Measurements from ENCODE around the gene RNF145.
"Not testable (repeated sequence)": the region's sequence is repeated elsewhere in the genome, so short reads cannot be mapped to it uniquely, and the experiment has no call there.

The RNF145 gene

GRCh38 chr5:159135896-159136531 is 73.3 kb downstream of the RNF145 start:
- no peaks in the 10 kb centered on the region for H3K4me1 Mint-ChIP-seq (ENCODE audit: low read depth)
- H3K4me3 Mint-ChIP-seq = no peak overlapping the region
- peaks cover 4% of the 10 kb centered on the region for H3K27me3 Mint-ChIP-seq
- H3K9me3 Mint-ChIP-seq (ENCODE audit: low read depth) = no peaks in the 10 kb centered on the region
- no peaks in the 10 kb centered on the region for H3K36me3 Mint-ChIP-seq
- H3K27ac Mint-ChIP-seq = no peak overlapping the region

DNA sequence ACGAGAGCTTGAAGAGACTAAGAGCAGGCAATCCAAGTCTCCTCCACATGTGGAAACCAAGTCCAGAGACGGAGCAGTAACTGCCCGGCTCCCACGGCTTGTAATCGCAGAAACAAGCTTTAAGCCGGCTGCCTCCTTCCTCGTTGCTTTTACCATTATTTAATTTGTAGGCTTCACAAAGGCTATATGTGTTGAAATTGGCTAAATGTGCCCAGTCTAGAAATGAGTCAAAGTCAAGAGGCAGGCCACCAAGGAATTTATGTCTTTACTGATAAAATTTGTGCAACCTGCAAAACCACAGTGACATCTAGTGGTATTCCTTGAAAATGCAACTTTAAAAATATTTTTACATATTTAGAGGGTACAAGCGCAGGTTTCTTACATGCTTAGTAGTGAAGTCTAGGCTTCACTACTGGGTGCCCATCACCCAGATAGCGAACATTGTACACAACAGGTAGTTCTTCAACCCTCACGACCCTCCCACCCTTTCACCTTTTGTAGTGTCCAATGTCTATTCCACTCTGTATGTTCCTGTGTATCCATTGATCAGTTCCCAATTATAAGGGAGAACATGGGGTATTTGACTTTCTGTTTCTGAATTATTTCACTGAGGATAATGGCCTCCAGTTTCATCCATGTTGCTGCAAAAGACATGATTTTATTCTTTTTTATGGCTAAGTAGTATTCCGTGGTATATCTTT is 76.2 kb downstream of the RNF145 start:
- Mint-ChIP-seq H3K4me1 (ENCODE audit: low read depth) (no peaks in the 10 kb centered on the region), H3K9me3 (ENCODE audit: low read depth) (no peaks in the 10 kb centered on the region), H3K4me3 (no peak overlapping the region), H3K27ac (no peak overlapping the region), H3K27me3 (no peaks in the 10 kb centered on the region), H3K36me3 (no peaks in the 10 kb centered on the region)

DNA sequence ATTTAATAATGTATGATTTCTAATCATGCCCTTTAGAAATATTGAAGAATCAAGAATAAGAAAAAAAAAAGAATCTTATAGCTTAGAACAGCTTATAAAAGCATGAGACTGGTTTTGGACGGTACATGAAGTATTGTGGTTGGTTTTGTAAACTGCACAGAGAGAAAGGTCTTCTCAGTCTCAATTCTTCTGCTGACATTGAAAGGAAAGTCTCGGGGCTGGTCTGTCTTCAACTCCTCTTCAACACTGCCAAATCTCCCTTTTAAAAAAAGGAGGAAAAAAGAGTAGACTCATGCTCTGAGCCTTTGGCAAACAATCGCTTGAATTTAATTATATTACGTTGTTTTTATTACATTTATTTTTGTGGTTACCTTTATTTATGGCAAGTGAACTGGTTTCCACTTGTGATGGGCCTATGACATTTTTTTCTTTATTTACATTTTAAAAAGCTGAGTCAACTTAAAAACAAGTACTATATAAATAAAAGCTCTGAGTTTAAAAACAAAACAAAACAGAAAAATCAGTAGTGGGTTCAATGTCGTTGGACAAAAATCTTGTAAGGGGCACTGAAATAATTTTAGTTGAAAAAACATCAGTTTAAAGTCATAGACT is 76.8 kb downstream of the RNF145 start:
- H3K4me1 Mint-ChIP-seq (ENCODE audit: low read depth) = no peaks in the 10 kb centered on the region
- no peaks in the 10 kb centered on the region for H3K9me3 Mint-ChIP-seq (ENCODE audit: low read depth)
- no peaks in the 10 kb centered on the region for H3K27me3 Mint-ChIP-seq
- H3K27ac Mint-ChIP-seq = no peak overlapping the region
- H3K4me3 Mint-ChIP-seq = no peak overlapping the region
- H3K36me3 Mint-ChIP-seq = no peaks in the 10 kb centered on the region

- Mint-ChIP-seq H3K27ac (no peak overlapping the region), H3K4me3 (no peak overlapping the region), H3K27me3 (no peaks in the 10 kb centered on the region), H3K9me3 (ENCODE audit: low read depth) (no peaks in the 10 kb centered on the region), H3K36me3 (no peaks in the 10 kb centered on the region), H3K4me1 (ENCODE audit: low read depth) (no peaks in the 10 kb centered on the region)
These were observed 77.4 kb downstream of the RNF145 start for GRCh38 chr5:159131951-159132350.

GRCh38 chr5:159130871-159131270 is 78.5 kb downstream of the RNF145 start:
- Mint-ChIP-seq H3K27me3 (no peaks in the 10 kb centered on the region), H3K36me3 (peaks cover 1% of the 10 kb centered on the region), H3K4me1 (ENCODE audit: low read depth) (no peaks in the 10 kb centered on the region), H3K27ac (no peak overlapping the region), H3K4me3 (no peak overlapping the region), H3K9me3 (ENCODE audit: low read depth) (no peaks in the 10 kb centered on the region)

DNA sequence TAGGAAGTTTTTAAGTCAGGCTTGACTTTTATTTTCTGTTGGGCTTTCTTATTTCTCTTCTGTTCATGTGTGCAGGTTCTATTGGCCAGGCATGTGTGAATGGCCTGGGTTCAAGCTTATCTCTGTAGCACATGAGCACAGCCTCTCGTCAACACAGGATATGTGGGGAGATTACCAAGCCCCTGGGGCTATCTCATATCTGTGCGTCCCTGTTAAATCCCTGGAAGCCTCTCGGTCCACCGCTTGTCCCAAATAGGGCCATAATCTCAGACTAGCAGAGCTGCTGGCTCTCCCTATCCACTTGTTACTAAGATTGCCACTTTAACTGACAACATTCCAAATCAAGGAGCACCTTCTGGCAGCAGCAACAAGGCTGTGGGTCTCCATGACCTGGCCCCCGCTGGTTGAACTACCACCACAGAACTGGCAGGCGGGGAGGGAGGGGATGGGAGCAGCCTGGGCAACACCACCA is 81.2 kb downstream of the RNF145 start:
- no peak overlapping the region for H3K4me3 Mint-ChIP-seq
- no peaks in the 10 kb centered on the region for H3K9me3 Mint-ChIP-seq (ENCODE audit: low read depth)
- peaks cover 4% of the 10 kb centered on the region for H3K36me3 Mint-ChIP-seq
- no peaks in the 10 kb centered on the region for H3K4me1 Mint-ChIP-seq (ENCODE audit: low read depth)
- H3K27me3 Mint-ChIP-seq = no peaks in the 10 kb centered on the region
- no peak overlapping the region for H3K27ac Mint-ChIP-seq

- Mint-ChIP-seq H3K4me1 (ENCODE audit: low read depth) (peaks cover 16% of the 10 kb centered on the region), H3K36me3 (peaks cover 4% of the 10 kb centered on the region), H3K4me3 (no peak overlapping the region), H3K27me3 (no peaks in the 10 kb centered on the region), H3K27ac (no peak overlapping the region), H3K9me3 (ENCODE audit: low read depth) (no peaks in the 10 kb centered on the region)
These were observed 85.7 kb downstream of the RNF145 start for GRCh38 chr5:159123700-159124099.

GRCh38 chr5:159123189-159123588 is 86.2 kb downstream of the RNF145 start:
- H3K9me3 Mint-ChIP-seq (ENCODE audit: low read depth) = no peaks in the 10 kb centered on the region
- H3K4me1 Mint-ChIP-seq (ENCODE audit: low read depth) = peaks cover 16% of the 10 kb centered on the region
- no peak overlapping the region for H3K4me3 Mint-ChIP-seq
- H3K27ac Mint-ChIP-seq = no peak overlapping the region
- H3K27me3 Mint-ChIP-seq = no peaks in the 10 kb centered on the region
- H3K36me3 Mint-ChIP-seq = peaks cover 6% of the 10 kb centered on the region

DNA sequence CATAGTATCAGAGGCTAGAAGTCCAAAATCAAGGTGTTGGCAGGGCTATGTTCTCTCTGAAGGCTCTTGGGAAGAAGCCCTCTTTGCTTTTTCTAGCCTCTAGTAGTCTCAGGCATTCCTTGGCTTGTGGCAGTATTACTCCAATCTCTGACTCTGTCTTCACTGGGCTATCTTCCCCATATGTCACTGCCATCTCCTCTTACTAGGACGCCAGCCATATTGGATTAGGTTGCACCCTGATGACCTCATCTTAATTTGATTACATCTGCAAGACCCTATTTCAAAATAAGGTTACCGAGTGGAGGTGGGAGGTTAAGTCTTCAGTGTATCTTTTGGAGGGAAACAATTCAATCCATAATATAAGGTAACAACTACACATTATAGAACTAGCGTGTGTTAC is 88.3 kb downstream of the RNF145 start:
- no peak overlapping the region for H3K4me3 Mint-ChIP-seq
- H3K36me3 Mint-ChIP-seq = peaks cover 6% of the 10 kb centered on the region
- H3K27ac Mint-ChIP-seq = peak overlapping the region; percentile 14
- no peaks in the 10 kb centered on the region for H3K27me3 Mint-ChIP-seq
- H3K9me3 Mint-ChIP-seq (ENCODE audit: low read depth) = no peaks in the 10 kb centered on the region
- H3K4me1 Mint-ChIP-seq (ENCODE audit: low read depth) = peaks cover 16% of the 10 kb centered on the region

DNA sequence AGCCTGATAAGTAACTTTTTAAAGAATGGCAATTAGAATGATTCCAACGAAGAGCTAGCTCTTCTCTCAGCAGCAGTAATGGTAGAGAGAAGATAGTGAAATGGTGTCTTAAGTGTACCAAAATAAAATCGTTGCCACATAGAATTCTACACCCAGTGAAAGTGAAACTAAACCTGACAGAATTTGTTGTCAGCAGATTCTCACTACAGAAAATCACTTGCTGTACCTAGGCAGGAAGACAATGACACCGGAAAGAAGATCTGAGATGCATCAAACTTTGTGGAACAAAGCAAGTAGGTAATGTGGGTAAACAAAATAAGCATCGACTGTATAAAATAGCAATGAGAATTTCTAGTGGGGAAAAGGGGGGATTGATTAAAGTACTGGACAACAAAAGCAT is 88.9 kb downstream of the RNF145 start:
- Mint-ChIP-seq H3K36me3 (peaks cover 2% of the 10 kb centered on the region), H3K27me3 (no peaks in the 10 kb centered on the region), H3K9me3 (ENCODE audit: low read depth) (no peaks in the 10 kb centered on the region), H3K27ac (peak overlapping the region; percentile 74), H3K4me1 (ENCODE audit: low read depth) (peaks cover 16% of the 10 kb centered on the region), H3K4me3 (peak overlapping the region; percentile 67)

- Mint-ChIP-seq H3K27ac (peak overlapping the region; percentile 74), H3K4me3 (peak overlapping the region; percentile 67), H3K4me1 (ENCODE audit: low read depth) (peaks cover 16% of the 10 kb centered on the region)
- H3K9me3 Mint-ChIP-seq (ENCODE audit: low read depth); H3K27me3 Mint-ChIP-seq; H3K36me3 Mint-ChIP-seq: not testable (repeated sequence)
These were observed 89.5 kb downstream of the RNF145 start for GRCh38 chr5:159119842-159120241.

GRCh38 chr5:159118958-159119659 is 90.2 kb downstream of the RNF145 start:
- H3K4me1 Mint-ChIP-seq (ENCODE audit: low read depth) = peaks cover 16% of the 10 kb centered on the region
- H3K9me3 Mint-ChIP-seq (ENCODE audit: low read depth); H3K36me3 Mint-ChIP-seq; H3K4me3 Mint-ChIP-seq; H3K27me3 Mint-ChIP-seq; H3K27ac Mint-ChIP-seq: not testable (repeated sequence)

GRCh38 chr5:159113405-159113804 is 95.9 kb downstream of the RNF145 start:
- H3K27me3 Mint-ChIP-seq = peaks cover 9% of the 10 kb centered on the region
- no peak overlapping the region for H3K27ac Mint-ChIP-seq
- H3K9me3 Mint-ChIP-seq (ENCODE audit: low read depth) = no peaks in the 10 kb centered on the region
- H3K4me3 Mint-ChIP-seq = no peak overlapping the region
- peaks cover 1% of the 10 kb centered on the region for H3K36me3 Mint-ChIP-seq
- no peaks in the 10 kb centered on the region for H3K4me1 Mint-ChIP-seq (ENCODE audit: low read depth)

DNA sequence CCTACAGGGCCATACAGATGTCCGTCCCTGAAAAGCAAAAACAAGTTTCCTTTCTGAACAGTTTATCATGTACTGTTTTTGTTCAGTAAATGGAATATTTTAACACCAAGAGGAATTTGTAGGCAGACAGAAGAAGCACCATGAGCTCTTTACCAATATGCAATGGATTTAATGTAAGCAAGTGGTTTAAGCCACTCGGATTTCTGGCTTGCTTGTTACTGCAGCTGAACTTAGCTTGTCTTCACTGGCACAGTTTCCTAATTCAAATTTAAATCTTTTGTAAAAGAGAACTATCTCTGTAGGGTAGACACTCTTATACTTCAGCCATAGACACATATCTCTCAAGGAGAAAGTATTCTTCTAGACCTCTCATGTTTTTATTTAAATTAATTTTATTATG is 96.9 kb downstream of the RNF145 start:
- Mint-ChIP-seq H3K27ac (no peak overlapping the region), H3K4me3 (no peak overlapping the region), H3K27me3 (peaks cover 9% of the 10 kb centered on the region), H3K4me1 (ENCODE audit: low read depth) (no peaks in the 10 kb centered on the region), H3K36me3 (no peaks in the 10 kb centered on the region), H3K9me3 (ENCODE audit: low read depth) (no peaks in the 10 kb centered on the region)

Measured in activated naive CD8-positive, alpha-beta T cell (primary cell).